HG02610 (cell line): Measurements from ENCODE around the gene INTS4.
A peak's percentile ranks its signal among the peaks of the same experiment; 100 is the strongest.
"Not testable (repeated sequence)": the region's sequence is repeated elsewhere in the genome, so short reads cannot be mapped to it uniquely, and the experiment has no call there.

Source experiments
- ATAC-seq: cut with Tn5 transposase; IDR thresholded peaks from one replicate; pipeline ENCODE4 v1.9.1; 2021; ENCODE audit warnings: mild to moderate bottlenecking, moderate library complexity; ENCODE audit not compliant: unreplicated experiment

Gene INTS4

DNA sequence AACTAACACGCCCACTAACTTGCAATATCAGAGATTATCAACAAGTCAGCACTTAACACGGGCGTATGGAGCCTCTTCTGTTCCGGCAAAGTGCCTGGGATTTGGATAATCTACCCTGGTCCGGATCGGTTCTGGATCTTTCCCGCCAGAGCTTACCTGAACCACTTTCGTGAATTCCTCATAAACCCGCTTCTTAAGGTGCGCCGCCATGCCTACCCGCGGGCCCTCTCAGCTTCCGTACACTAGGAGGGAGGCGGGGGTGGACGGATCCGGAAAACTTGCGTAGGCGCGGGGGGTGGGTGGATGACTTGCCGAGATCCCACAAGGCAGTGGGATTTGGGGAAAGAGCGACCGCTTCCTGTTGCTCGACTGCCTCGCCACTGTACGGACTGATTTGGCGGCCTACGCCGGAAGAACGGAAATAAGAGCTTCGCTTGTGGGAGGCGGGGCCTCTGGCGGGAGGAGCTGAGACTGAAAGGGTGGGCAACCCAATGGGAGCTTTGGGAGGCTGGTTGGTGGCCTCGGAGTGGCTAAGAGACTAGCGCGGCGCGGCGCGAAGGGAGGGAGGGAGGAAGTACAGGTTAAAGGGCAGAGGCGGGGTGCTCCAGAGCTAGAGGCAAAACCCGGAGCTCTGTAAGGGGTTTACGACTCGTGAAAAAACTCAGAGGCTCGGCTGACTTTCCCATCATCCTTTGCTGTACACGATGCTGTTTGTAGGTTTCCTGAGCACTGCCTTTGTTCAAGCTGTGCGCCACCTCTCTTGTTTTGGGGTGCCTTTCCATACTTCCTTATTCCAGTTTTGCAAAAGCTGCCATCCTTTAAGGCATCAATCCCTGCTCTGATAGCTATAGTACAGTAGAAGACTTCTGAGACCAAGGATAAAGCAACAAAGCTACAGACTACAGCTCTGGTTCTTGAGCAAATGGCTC lies at the start of gene INTS4:
Gene INTS4, minus strand, starts transcription at position 235 of the 929 bp plus-strand sequence. Its CDS starts 25 bp downstream, at position 210.
- ATAC-seq: peak; percentile 99

GRCh38 chr11:78041843-78042440 lies 47.5 kb upstream of the INTS4 start:
- no peak for ATAC-seq

DNA sequence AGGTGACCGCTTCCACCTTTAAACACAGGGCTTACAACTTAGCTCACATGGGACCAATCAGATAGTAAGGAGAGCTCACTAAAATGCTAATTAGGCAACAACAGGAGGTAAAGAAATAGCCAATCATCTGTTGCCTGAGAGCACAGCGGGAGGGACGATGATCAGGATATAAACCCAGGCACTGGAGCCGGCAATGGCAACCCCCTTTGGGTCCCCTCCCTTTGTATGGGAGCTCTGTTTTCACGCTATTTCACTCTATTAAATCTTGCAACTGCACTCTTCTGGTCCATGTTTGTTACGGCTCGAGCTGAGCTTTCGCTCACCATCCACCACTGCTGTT lies 46.9 kb upstream of the INTS4 start:
- not testable (repeated sequence) for ATAC-seq

- ATAC-seq: no peak
Observed at GRCh38 chr11:78040691-78041379, 46.4 kb upstream of the INTS4 start.

DNA sequence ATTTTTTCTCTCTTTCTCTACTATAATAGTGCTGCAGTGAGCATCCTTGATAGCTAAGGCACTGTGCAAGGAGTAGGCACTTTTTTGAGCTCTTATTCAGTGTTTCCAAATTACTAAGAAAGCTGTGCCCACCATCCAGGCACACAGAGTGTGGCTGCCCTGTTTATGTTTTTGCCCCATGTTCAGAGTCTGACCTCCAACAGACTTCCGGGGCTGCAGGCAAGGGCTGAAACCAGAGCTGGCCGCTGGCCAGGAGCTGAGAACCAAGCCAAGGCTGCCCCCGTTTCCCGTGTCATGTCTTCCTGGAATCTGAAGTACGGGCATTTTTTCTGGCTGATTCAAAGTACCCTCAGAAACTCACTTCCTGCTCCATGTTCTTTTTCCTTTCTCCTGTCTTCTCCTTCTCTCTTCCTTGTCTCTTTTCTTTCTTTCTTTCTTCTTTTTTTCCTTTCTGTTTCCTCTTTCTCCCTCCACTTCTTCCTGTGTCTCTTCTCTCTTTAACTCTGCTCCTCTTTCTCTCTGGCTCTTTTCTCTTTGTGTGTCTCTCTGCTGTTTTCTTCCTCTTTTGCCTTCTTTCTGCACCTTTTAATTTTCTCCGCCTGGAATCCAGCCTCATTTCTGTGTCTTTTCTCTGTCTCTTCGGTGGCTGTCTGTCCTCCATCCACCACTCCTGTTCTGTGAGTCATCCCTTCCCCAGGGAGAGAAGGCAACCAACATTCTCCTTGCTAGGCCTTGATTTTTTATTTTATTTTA lies 45.6 kb upstream of the INTS4 start:
- no peak for ATAC-seq

GRCh38 chr11:78039391-78039918 lies 45.0 kb upstream of the INTS4 start:
- no peak for ATAC-seq

DNA sequence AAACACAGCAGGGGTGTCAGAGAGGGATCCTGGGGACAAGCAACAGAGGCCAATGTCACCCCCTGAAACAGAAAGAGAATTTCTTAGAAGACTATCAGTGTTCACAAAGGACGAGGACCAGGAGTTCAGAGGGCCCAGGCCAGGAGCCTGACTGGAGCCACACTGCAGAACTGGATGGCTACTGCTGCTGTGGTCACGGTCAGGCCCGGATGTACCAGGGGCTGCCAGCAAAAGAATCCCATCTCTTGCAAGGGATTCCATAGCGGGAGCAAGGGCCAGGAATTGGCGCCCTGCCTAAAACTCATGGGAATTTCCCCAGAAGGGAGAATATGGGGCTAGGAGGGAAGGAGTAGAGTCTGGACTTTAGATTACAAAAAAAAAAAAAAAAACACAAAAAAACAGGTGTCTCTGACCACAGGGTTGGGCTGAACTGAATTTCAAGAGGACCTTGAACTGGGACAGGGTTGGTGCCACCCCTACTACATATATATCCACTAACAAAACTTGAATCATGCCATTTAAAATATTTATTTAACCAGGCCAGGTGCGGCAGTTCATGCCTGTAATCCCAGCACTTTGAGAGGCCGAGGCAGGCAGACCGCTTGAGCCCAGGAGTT lies 44.3 kb upstream of the INTS4 start:
- no peak for ATAC-seq

DNA sequence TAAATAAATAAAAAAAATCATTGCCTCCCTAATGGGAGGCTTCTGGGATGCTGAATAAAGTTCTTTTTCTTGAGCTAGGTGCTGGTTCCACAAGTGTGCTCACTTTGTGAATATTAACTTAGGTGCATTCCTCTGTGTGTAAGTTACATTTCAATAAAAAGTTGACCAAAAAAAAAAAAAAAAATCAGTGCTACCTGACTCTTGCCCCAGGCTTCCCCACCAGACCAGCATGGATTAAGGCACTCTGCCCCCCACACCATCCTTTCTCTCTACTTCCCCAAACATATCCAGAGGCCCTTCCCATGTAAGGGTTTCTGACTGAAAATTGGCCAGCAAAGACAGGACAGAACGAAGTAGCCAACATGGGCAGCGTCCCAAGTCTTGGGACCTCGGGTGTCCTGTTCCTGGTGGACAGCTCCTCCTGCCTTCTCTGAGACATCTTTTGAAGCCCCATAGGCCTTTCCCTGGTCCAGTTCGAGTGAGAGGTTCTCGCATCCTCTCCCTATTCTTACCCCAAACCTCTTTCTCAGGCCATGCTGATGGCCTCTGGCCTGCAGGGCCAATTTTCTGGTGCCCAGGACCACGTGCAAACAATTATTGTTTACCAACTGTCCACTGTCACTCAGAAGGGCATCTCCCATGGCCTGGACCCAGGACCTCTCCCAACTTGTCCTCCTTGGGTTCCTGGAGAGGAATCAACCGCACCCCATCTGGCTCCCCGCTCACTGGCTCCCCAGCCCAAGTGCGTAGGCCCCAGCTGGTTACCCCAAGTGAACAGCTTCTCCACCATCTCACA lies 43.6 kb upstream of the INTS4 start:
- ATAC-seq: no peak

DNA sequence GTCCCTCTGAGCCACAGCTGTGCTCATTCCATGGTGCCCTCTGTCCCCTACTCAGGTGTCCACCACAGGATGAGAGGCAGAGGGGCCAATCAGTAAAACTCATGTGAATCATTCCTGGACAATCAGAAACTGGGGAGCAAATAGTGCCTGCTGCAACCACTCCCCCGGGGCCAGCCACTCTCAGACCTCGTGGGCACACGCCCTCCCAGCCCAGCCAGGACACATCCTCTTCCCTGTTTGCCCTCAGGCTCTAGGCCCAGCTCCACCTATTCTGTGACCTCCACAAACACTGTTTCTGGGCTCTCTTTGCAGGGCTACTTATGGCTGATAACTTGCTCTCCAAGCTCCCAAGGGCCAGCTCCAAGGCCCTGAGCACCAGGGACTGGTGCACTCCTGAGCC lies 42.6 kb upstream of the INTS4 start:
- ATAC-seq: no peak

- ATAC-seq: no peak
Observed at GRCh38 chr11:78036313-78036712, 41.8 kb upstream of the INTS4 start.

DNA sequence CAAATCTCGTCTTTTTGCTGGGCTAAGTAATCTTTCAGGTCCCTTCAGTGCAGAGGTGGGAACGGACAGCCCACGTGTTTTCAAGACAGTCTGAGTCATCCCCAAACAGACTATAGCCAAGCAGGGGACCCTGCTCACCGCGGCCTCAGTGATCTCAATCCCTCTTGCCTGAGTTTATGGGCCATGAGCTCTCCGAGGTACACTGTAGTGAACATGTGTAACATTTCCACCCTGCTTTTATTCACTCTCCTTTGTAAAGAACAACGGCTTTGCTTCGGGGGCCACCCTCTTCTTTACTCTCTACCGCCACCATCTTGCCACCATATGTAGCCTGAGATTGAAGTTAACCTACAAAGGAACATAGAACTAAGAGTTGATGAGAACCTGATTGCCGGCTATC lies 40.2 kb upstream of the INTS4 start:
- ATAC-seq: no peak

DNA sequence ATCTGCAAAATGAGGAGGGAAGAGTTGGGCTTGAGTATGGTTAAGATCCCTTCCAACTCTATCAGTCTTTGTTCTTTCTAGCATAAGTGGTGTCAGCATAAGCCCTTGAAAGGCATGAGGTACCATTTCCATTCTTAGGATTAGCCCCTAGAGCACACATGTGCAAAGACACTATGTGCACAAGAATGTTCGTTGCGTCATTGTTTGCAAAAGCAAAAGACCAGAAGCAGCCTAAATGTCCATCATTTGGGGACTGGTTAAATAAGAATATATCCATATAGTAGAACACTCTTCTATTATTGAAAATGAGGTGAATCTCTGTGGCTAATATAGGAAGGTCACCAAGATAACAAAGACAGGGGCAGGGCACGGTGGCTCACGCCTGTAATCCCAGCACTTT lies 38.6 kb upstream of the INTS4 start:
- no peak for ATAC-seq

DNA sequence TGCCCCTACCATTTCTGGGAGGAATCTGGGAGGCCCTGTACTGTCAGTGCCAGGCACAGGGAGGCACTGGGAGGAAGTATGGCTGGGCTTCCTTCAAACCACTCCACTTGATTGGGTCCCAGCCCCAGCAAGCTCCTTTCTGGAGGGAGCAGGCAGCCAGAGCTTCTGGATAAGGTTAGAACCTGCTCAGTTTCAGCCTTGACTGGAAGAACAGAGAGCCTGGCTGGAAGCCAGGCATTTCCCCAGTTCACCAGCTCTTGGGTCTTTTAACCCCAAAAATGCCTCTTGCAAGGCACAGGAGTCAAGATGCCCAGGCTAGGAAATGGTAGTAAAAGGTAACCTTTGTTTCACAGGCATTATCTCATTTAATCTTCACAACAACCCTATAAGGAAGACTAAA lies 37.6 kb upstream of the INTS4 start:
- ATAC-seq: peak; percentile 3

GRCh38 chr11:78031629-78032028 lies 37.2 kb upstream of the INTS4 start:
- peak; percentile 76 for ATAC-seq

GRCh38 chr11:78030429-78031325 lies 36.2 kb upstream of the INTS4 start:
- no peak for ATAC-seq

DNA sequence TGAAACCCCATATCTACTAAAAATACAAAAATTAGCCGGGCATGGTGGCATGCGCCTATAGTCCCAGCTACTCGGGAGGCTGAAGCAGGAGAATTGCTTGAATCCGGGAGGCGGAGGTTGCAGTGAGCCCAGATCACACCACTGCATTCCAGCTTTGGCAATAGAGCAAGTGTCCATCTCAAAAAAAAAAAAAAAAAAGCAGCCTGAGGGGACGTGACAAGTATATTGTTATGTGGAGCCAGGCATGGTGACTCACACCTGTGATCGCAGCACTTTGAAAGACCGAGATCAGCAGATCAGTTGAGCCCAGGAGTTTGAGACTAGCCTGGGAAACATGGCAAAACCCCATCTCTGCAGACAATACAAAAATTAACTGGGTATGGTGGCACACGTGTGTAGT lies 34.0 kb upstream of the INTS4 start:
- ATAC-seq: not testable (repeated sequence)

DNA sequence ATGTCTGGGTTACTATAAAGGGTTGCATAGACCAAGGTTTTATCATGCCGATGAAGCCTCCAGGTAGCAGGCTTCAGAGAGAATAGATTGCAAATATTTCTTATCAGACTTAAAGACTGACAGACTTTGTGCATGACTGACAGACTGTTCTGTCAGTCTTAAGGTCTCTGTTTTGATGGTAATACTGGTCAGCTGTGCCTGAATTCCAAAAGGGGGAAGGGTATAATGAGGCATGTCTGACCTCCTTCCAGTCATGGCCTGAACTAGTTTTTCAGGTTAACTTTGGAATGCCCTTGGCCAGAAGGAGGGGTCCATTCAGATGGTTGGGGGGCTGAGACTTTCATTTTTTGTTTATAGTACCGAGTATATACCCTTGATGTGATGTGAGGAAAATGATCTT lies 33.3 kb upstream of the INTS4 start:
- ATAC-seq: no peak

- ATAC-seq: no peak
Observed at GRCh38 chr11:78025378-78025777, 30.9 kb upstream of the INTS4 start.

GRCh38 chr11:78023426-78023825 lies 29.0 kb upstream of the INTS4 start:
- no peak for ATAC-seq
